PC-3 (cell line): ENCODE results near the gene CD7.

ENCODE experiments used
- EZH2 ChIP-seq: fragments of 300-600 bp; sonication (generic); IDR thresholded peaks from one replicate; pipeline ENCODE4 v1.6.1; 2017; ENCODE audit warnings: antibody characterized with exemption, mild to moderate bottlenecking, low read length; ENCODE audit not compliant: unreplicated experiment
- TF ChIP-seq, protein P1 (sequence below): fragments of 300-600 bp; sonication (generic); conservative IDR thresholded peaks from 2 replicates; pipeline ENCODE4 v1.5.1; 2017; ENCODE audit warnings: antibody characterized with exemption, low read depth, mild to moderate bottlenecking, low read length

DNA sequence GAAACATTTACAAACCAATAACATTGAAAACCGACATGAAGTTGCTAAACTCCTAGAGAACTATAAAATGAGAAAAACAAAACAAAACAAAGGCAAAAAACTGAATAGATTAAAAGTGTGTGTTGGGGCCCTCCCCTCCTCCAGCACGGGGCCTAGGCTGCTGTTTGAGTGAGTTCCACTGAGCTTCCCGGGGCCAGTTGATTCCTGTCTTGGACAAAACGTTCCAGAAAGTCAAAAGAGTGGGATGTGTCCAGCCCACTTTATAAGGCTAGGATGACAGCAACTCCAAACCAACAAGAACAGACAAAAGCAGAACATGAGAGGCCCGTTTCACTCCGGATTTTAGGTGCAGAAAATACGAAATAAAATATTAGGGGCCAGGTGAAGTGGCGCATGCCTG, 32.3 kb downstream of the CD7 start:
- TF ChIP-seq, protein P1, sequence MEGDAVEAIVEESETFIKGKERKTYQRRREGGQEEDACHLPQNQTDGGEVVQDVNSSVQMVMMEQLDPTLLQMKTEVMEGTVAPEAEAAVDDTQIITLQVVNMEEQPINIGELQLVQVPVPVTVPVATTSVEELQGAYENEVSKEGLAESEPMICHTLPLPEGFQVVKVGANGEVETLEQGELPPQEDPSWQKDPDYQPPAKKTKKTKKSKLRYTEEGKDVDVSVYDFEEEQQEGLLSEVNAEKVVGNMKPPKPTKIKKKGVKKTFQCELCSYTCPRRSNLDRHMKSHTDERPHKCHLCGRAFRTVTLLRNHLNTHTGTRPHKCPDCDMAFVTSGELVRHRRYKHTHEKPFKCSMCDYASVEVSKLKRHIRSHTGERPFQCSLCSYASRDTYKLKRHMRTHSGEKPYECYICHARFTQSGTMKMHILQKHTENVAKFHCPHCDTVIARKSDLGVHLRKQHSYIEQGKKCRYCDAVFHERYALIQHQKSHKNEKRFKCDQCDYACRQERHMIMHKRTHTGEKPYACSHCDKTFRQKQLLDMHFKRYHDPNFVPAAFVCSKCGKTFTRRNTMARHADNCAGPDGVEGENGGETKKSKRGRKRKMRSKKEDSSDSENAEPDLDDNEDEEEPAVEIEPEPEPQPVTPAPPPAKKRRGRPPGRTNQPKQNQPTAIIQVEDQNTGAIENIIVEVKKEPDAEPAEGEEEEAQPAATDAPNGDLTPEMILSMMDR: no peak
- TF ChIP-seq EZH2: no peak
